OCI-LY7 (cell line): ENCODE results near the gene OR2T2. TPM values are rescaled to one million over a fixed set of nuclear protein-coding genes. Genes with fewer than 3 reads are reported as not detected.
"Not testable (repeated sequence)": the region's sequence is repeated elsewhere in the genome, so short reads cannot be mapped to it uniquely, and the experiment has no call there.

ENCODE experiments used
- BruUV-seq: library from RNA; stranded (reverse); fragments of 400-500 nt; replicated peaks from 2 replicates; lab custom pipeline; 2021; lab: Mats Ljungman, UMichigan
- CTCF ChIA-PET: fragments of 300-600 bp; sonication (Branson Sonifier 250); formaldehyde crosslinking; loops from one replicate; lab custom pipeline; 2022; ENCODE audit warnings: antibody characterized with exemption; ENCODE audit not compliant: unreplicated experiment; lab: Charles Lee
- POLR2A ChIA-PET: fragments of 300-600 bp; sonication (Branson Sonifier 250); formaldehyde crosslinking; loops from one replicate; lab custom pipeline; 2022; ENCODE audit warnings: antibody characterized with exemption; lab: Charles Lee
- DNase-seq: peaks from one replicate; pipeline ENCODE4 v3.0.0-alpha.2; 2015; ENCODE audit warnings: low spot score
- H2AFZ ChIP-seq: fragments of 200-600 bp; sonication (generic), shearing (Covaris generic); 2 replicates; pipeline ENCODE4 v1.6.1; 2014; ENCODE audit warnings: mild to moderate bottlenecking, antibody characterized with exemption, low read length, moderate library complexity
- H3K27ac ChIP-seq: fragments of 200-600 bp; sonication (generic); 2 replicates; pipeline ENCODE4 v1.5.1; 2014; ENCODE audit warnings: mixed run types, low read depth, mild to moderate bottlenecking, moderate library complexity, low read length, inconsistent platforms; ENCODE audit not compliant: poor library complexity, severe bottlenecking
- H3K36me3 ChIP-seq: fragments of 200-600 bp; sonication (generic); 2 replicates; pipeline ENCODE4 v1.6.1; 2014; ENCODE audit warnings: mild to moderate bottlenecking, antibody characterized with exemption, low read length, moderate library complexity, mixed read lengths; ENCODE audit not compliant: insufficient read depth
- H3K4me1 ChIP-seq: fragments of 200-600 bp; sonication (generic); 2 replicates; pipeline ENCODE4 v1.5.1; 2014; ENCODE audit warnings: mild to moderate bottlenecking, low read length; ENCODE audit not compliant: insufficient read depth, poor library complexity, severe bottlenecking
- H3K4me2 ChIP-seq: fragments of 200-600 bp; sonication (generic); 2 replicates; pipeline ENCODE4 v1.6.1; 2014; ENCODE audit warnings: mild to moderate bottlenecking, low read length
- H3K4me3 ChIP-seq: fragments of 200-600 bp; sonication (generic); 2 replicates; pipeline ENCODE4 v1.5.1; 2014; ENCODE audit warnings: mild to moderate bottlenecking, low read depth, low read length; ENCODE audit not compliant: poor library complexity, severe bottlenecking
- H3K79me2 ChIP-seq: fragments of 200-600 bp; sonication (generic); 2 replicates; pipeline ENCODE4 v1.6.1; 2016; ENCODE audit warnings: low read depth, mild to moderate bottlenecking, low read length, moderate library complexity, mixed read lengths; ENCODE audit not compliant: insufficient read depth
- H3K9me2 ChIP-seq: fragments of 200-600 bp; sonication (generic); 2 replicates; pipeline ENCODE4 v1.6.1; 2016; ENCODE audit warnings: mild to moderate bottlenecking, low read length, mixed read lengths; ENCODE audit not compliant: insufficient read depth
- H3K9me3 ChIP-seq: fragments of 200-600 bp; sonication (generic); 2 replicates; pipeline ENCODE4 v1.6.1; 2014; ENCODE audit warnings: mild to moderate bottlenecking, mixed run types, low read length, mixed read lengths
- H4K20me1 ChIP-seq: fragments of 200-600 bp; sonication (generic); 2 replicates; pipeline ENCODE4 v1.6.1; 2014; ENCODE audit warnings: mild to moderate bottlenecking, antibody characterized with exemption, low read length, moderate library complexity, mixed read lengths; ENCODE audit not compliant: insufficient read depth
- EZH2phosphoT487 ChIP-seq: fragments of 200-600 bp; sonication (generic); IDR thresholded peaks from 2 replicates; pipeline ENCODE4 v1.6.1; 2018; ENCODE audit warnings: low read depth, borderline replicate concordance, mild to moderate bottlenecking, mixed run types, antibody characterized with exemption, low read length, moderate library complexity, mixed read lengths
- intact Hi-C: fragments of 100-400 bp; cut with micrococcal nuclease; formaldehyde crosslinking; loops from one replicate; pipeline ENCODE4 v1.10.0; 2022; ENCODE audit not compliant: unreplicated experiment
- total RNA-seq, 2 experiments: library from RNA; depleted of rRNA in 1 of 2; stranded (reverse); fragments of >200 nt in 1 of 2; shearing (Covaris generic) in 1 of 2; gene quantifications; 2 replicates each; pipeline ENCODE4 v1.2.3, GENCODE V29; 2014 to 2022
- TF ChIP-seq, protein P1 (sequence below): fragments of 200-600 bp; sonication (generic); conservative IDR thresholded peaks from 2 replicates; pipeline ENCODE4 v1.5.1; 2014; ENCODE audit warnings: mild to moderate bottlenecking, antibody characterized with exemption, low read length, moderate library complexity, mixed read lengths

The OR2T2 gene
- total RNA-seq, 2 experiments from 2014 or later, result not detected

- intact Hi-C loops, result loop anchor here (5.0 kb wide), 1 partner anchor 176 kb away; no protein-coding TSS in a partner anchor
- H3K9me3 ChIP-seq, CTCF ChIA-PET, H3K4me2 ChIP-seq, H3K79me2 ChIP-seq, DNase-seq, H2AFZ ChIP-seq, H3K36me3 ChIP-seq, H4K20me1 ChIP-seq, BruUV-seq, H3K4me3 ChIP-seq, H3K27ac ChIP-seq, H3K4me1 ChIP-seq, POLR2A ChIA-PET, H3K9me2 ChIP-seq: not testable (repeated sequence)
Observed at GRCh38 chr1:248456635-248457034, 11.2 kb downstream of the OR2T2 start.

- H4K20me1 ChIP-seq, H3K9me3 ChIP-seq, H2AFZ ChIP-seq, H3K9me2 ChIP-seq, H3K4me1 ChIP-seq, BruUV-seq, DNase-seq, CTCF ChIA-PET, H3K4me3 ChIP-seq, H3K79me2 ChIP-seq, H3K36me3 ChIP-seq, H3K27ac ChIP-seq, POLR2A ChIA-PET, H3K4me2 ChIP-seq: not testable (repeated sequence)
- intact Hi-C loops, result loop anchor here (5.0 kb wide), 1 partner anchor 173 kb away; no protein-coding TSS in a partner anchor
Observed at GRCh38 chr1:248459117-248459516, 13.7 kb downstream of the OR2T2 start.

- Histone ChIP-seq H3K4me3 (no peak overlapping the region), H3K9me3 (no peaks in the 10 kb centered on the region), H3K27ac (no peak overlapping the region), H3K9me2 (no peaks in the 10 kb centered on the region), H3K4me2 (no peak overlapping the region), H2AFZ (no peak overlapping the region), H4K20me1 (no peaks in the 10 kb centered on the region), H3K36me3 (no peaks in the 10 kb centered on the region), H3K79me2 (no peaks in the 10 kb centered on the region), H3K4me1 (no peaks in the 10 kb centered on the region)
- DNase-seq, result no peak
- BruUV-seq, result no TSS peak
- POLR2A ChIA-PET, result interaction anchor here (0.8 kb wide), 1 partner anchor 209 kb away, joined by 3 read pairs; no protein-coding TSS in a partner anchor
- TF ChIP-seq EZH2phosphoT487, result no peak
- TF ChIP-seq, protein P1, sequence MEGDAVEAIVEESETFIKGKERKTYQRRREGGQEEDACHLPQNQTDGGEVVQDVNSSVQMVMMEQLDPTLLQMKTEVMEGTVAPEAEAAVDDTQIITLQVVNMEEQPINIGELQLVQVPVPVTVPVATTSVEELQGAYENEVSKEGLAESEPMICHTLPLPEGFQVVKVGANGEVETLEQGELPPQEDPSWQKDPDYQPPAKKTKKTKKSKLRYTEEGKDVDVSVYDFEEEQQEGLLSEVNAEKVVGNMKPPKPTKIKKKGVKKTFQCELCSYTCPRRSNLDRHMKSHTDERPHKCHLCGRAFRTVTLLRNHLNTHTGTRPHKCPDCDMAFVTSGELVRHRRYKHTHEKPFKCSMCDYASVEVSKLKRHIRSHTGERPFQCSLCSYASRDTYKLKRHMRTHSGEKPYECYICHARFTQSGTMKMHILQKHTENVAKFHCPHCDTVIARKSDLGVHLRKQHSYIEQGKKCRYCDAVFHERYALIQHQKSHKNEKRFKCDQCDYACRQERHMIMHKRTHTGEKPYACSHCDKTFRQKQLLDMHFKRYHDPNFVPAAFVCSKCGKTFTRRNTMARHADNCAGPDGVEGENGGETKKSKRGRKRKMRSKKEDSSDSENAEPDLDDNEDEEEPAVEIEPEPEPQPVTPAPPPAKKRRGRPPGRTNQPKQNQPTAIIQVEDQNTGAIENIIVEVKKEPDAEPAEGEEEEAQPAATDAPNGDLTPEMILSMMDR, result no peak
- CTCF ChIA-PET, result no interaction called here
- intact Hi-C loops, result no loop called here
Observed at GRCh38 chr1:248471154-248471553, 25.7 kb downstream of the OR2T2 start.

GRCh38 chr1:248472111-248472510, 26.7 kb downstream of the OR2T2 start:
- H3K79me2 ChIP-seq, H3K4me2 ChIP-seq, BruUV-seq, H3K36me3 ChIP-seq, H2AFZ ChIP-seq, intact Hi-C loops, POLR2A ChIA-PET, H3K9me2 ChIP-seq, CTCF ChIA-PET, H4K20me1 ChIP-seq, H3K4me3 ChIP-seq, H3K9me3 ChIP-seq, H3K4me1 ChIP-seq, DNase-seq, H3K27ac ChIP-seq: not testable (repeated sequence)

DNA sequence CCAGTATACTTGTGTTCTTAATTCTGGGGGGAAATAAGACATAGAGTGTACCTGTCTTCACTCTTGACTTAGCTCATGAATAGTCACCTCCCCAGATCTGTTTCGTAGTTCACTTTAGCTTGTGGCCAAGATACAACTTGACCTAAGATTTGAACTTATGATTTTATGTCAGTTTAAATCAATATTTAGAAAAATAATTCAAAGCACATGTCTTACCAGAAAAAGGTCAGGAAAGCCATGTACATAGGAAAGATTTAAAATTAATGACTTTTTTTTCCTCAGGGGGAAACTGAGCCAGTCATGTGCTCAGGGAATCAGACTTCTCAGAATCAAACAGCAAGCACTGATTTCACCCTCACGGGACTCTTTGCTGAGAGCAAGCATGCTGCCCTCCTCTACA, 27.6 kb downstream of the OR2T2 start, which contains the start of gene OR2T3:
TSS of gene OR2T3 (plus strand) at position 301 of the 400 bp plus-strand sequence. CDS start at position 301, 0 bp downstream.
- H3K36me3 ChIP-seq, BruUV-seq, CTCF ChIA-PET, H3K9me2 ChIP-seq, H3K4me1 ChIP-seq, DNase-seq, H3K79me2 ChIP-seq, H3K4me2 ChIP-seq, H3K27ac ChIP-seq, intact Hi-C loops, H4K20me1 ChIP-seq, H3K9me3 ChIP-seq, H2AFZ ChIP-seq, POLR2A ChIA-PET, H3K4me3 ChIP-seq: not testable (repeated sequence)

DNA sequence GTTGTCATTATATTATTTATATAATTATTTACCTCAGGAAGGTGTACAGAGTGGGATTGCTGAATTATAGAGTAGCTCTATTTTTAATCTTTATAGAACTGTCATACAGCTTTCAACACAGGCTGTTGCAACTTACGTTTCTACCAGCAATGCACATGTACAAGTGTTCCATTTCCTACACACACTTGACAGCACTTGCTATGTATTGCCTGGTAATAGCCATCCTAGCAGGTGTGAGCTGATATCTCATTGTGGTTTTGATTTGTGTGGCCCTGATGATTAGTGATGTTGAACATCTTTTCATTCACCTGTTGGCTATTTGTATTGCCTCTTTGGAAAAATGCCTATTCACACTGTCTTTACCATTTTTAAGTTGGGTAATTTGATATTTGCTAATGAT, 30.2 kb downstream of the OR2T2 start:
- DNase-seq, H3K4me2 ChIP-seq, CTCF ChIA-PET, H3K9me3 ChIP-seq, POLR2A ChIA-PET, H3K79me2 ChIP-seq, BruUV-seq, intact Hi-C loops, H2AFZ ChIP-seq, H3K4me1 ChIP-seq, H3K4me3 ChIP-seq, H3K27ac ChIP-seq, H3K36me3 ChIP-seq, H3K9me2 ChIP-seq, H4K20me1 ChIP-seq: not testable (repeated sequence)
